Stimulated activated naive CD8-positive, alpha-beta T cell treated with anti-CD3 and anti-CD28 coated beads, Interleukin-15, Interleukin-2, amounts not matched to agents 100 U/mL and 50 U/mL, for 24 hours (primary cell): ENCODE results near the gene MDGA2.

Experiments
- ATAC-seq: fragments of 150-1000 bp; cut with Tn5 transposase; one replicate; pipeline ENCODE4 v1.10.0; 2021
- DNase-seq: peaks from one replicate; pipeline ENCODE4 v3.0.0; 2021

The MDGA2 gene

DNA sequence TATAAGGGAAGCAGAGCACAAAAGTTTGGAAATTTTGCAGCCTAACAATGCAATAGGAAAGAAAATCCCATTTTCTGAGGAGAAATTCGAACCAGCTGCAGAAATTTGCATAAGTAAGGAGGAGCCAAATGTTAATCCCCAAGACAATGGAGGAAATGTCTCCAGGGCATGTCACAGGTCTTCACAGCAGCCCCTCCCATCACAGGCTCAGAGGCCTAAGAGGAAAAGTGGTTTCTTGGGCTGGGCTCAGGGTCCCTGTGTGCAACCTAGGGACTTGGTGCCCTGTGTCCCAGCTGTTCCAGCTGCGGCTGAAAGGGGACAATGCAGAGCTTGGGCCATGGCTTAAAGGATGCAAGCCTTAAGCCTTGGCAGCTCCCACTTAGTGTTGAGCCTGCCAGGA is 190.0 kb downstream of the MDGA2 start:
- ATAC-seq = no peak
- no peak for DNase-seq

- ATAC-seq (no peak), DNase-seq (no peak)
Measured at GRCh38 chr14:47483449-47483848, 192.0 kb downstream of the MDGA2 start.

- DNase-seq (no peak), ATAC-seq (no peak)
Measured at GRCh38 chr14:47471075-47471474, 204.3 kb downstream of the MDGA2 start.

DNA sequence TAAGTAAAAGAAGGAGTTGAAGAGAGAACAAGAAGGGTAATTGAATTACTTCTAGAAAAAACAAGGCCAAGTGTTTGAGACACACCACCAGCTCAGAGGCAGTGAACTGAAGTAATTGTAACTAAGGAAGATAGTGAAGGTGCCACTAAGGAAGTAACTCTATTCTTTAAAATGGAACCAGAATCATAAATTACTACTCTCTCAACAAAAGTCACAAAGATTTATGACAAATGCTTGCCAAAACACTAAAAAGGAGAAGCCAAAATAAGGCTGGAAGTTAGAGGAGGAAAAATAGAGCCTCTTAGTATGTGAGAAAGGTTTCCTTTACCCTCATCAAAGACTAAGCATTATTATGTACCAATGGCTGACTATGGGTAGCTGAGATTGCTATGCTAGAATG is 208.5 kb downstream of the MDGA2 start:
- ATAC-seq (no peak), DNase-seq (no peak)

- no peak for DNase-seq
- ATAC-seq = no peak
Measured at GRCh38 chr14:47454025-47454424, 221.4 kb downstream of the MDGA2 start.

DNA sequence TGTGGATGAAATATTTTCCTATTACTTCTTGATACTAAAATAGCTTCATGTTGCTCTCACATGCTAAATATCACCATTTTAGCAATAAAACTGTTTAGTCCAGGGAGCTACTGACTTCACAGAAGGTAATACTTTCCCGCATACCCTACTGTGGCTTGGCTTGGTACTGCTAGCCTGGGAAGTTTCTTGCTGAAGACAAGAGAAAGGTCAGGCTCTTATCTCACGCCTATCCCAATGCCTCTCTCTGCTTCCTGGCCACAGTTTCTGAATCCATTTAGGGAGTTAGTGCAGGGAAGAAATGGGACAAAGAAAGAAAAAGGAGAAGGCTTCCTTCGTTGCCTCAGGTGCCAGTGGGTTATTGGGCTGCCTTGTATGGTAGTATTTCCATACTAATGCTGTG is 228.3 kb downstream of the MDGA2 start:
- no peak for ATAC-seq
- DNase-seq = no peak

DNA sequence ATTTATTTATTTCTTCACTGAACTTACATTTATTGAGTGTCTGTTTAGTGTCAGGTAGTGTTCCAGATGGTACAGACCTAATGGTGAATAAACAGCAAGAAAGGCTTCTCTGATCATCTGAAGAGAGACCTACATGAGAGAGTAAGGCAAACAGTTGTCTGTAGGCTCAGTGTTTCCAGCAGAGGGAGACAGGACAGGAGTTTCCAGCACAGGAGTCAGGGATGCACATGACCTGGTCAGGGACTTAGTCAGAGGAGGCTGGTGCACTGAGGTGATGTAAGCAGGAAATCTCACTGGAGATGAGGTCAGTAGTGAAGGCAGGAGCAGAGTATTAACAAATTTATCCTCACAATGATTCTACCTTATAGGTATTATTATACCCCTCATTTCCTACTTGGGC is 233.2 kb downstream of the MDGA2 start:
- DNase-seq = no peak
- no peak for ATAC-seq

GRCh38 chr14:47439953-47440352 is 235.5 kb downstream of the MDGA2 start:
- no peak for DNase-seq

GRCh38 chr14:47438650-47439140 is 236.7 kb downstream of the MDGA2 start:
- DNase-seq = no peak

More at GRCh38 chr14:47439953-47440352, 235.5 kb downstream of the MDGA2 start:
- no peak for ATAC-seq

GRCh38 chr14:47435331-47435965 is 240.0 kb downstream of the MDGA2 start:
- no peak for DNase-seq
- no peak for ATAC-seq

More at GRCh38 chr14:47438650-47439140, 236.7 kb downstream of the MDGA2 start:
- no peak for ATAC-seq

DNA sequence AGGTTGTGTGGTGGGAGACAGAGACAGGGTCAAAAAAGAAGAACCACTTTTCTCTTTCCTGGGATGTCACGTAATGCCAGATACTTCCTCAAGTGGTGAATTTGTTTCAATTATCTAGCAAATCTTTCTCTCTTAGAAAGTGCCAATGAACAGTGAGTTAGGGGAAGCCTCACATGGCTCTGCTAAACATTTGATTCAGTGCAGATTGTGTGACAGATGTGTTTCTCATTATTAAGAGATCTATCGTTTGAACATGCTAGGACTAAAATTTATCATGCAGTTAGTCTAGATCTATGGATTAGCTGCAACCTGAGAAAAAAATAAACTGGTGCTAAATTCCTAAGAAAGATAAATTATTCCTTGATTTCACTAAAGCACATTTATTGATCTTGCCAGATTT is 247.8 kb downstream of the MDGA2 start:
- ATAC-seq (no peak), DNase-seq (no peak)

DNA sequence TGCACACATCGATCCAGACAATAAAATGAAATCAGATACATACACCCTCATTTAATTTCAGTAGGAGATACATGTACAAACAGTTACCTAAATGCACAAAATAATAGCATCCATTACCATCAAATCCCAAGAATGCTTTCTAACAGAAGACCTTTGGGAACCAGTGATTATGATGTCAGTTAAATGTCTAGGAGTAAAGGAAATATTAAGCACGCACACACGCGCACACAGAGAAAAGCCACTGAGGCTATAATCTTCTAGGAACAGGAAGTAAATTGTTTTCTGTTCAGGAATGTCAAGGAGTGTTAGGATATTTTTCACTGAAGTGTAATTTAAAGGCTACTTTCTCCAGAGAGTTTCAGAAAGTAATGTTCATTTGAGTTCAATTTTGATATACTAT is 250.1 kb downstream of the MDGA2 start:
- ATAC-seq (no peak), DNase-seq (no peak)

DNA sequence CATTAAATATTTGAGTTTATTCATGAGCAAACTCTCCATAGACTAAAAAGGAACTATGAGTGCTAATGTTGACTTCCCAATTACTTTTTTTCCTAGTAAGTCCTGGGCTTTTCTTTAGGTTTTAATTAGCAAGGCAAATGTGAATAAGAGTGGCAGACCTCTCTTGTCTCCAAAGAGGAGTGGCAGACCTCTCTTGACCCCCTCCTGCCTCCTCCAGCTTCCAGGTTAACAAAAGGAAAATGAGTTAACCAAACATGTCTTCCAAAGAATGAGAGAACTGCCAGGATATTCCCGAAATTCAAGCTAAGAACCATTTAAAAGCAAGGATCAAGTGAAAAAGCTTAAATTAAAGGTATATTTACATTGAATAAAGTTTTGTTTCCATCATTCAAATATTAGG is 253.2 kb downstream of the MDGA2 start:
- ATAC-seq (no peak), DNase-seq (no peak)

DNA sequence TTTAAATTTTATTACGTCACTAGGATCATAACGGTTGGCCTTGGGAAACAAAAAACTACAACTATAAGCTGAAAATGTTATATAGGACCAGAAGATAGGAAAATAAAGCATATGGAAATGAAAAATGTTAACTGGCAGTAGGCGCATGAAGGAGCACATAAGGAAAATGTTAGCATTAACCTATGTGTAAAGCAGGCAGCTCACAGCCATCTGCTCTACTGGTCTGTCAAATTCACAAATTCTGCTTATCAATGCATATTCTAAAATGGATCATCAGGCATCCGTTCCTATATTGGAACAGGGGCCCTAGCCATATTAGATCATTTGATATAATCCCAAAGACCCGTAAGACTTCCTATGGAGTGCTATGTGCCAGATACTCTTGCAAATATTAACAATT is 263.9 kb downstream of the MDGA2 start:
- no peak for DNase-seq
- no peak for ATAC-seq

DNA sequence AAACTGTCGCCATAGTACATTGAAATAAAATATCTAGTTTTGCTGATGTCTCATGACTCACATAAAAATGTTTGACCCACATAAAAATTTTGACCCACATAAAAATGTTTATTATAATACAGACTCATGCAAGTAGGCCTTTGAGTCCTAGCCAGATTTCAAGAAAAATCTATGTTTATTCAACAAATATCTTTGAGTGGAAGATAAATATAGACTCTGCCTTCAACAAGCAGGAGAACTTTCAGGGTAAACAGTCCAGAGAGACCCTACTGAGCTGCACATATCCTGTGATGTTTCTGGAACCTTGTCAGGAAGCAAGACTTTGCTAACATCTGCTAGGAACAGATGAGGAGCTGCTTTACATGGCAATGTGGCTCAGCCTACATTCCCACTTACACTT is 283.1 kb downstream of the MDGA2 start:
- no peak for DNase-seq

GRCh38 chr14:47390831-47391504 is 284.4 kb downstream of the MDGA2 start:
- no peak for DNase-seq
- no peak for ATAC-seq

More for the DNA sequence above, 283.1 kb downstream of the MDGA2 start:
- no peak for ATAC-seq

DNA sequence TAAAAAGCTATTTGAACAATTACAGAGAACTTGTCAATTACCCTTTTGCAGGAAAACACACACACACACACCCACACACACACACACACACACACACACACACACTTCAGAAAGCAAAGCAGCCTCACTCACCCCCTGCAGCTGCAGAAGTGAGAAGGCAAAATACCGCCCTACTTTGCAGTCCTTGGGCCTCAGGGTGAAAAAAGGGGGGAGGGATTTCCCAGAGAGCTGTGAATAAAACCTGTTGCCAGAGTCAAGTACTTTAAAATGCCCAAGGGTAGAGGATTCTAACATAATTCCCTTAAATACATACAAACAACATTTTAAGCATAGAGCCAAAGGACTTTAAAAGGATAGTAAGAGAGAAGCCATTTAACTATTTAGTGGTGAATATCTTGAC is 285.9 kb downstream of the MDGA2 start:
- DNase-seq (no peak), ATAC-seq (no peak)

GRCh38 chr14:47366006-47366405 is 309.4 kb downstream of the MDGA2 start:
- DNase-seq (no peak), ATAC-seq (no peak)

DNA sequence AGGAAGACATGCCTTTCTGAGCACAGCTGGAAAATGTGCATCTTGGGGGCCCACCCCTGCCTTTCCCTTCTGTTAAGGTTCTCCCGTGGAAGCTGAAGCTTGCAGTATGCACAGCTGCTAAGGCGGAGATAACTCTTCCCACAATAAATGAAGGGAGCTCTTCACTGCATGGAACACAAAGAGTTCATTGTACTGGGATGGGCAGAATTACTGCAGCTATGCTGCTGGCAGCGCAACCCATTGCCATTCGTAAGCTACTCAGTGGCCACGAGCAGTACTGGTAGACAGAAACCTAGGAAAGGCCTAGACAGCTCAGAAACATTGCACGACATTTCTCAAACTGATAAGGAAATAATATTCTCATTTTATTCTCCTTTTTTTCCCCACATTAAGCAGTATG is 310.2 kb downstream of the MDGA2 start:
- no peak for ATAC-seq
- no peak for DNase-seq

GRCh38 chr14:47353186-47353585 is 322.2 kb downstream of the MDGA2 start:
- DNase-seq = no peak
- ATAC-seq = no peak

- no peak for DNase-seq
- no peak for ATAC-seq
Measured at GRCh38 chr14:47346849-47347248, 328.6 kb downstream of the MDGA2 start.

DNA sequence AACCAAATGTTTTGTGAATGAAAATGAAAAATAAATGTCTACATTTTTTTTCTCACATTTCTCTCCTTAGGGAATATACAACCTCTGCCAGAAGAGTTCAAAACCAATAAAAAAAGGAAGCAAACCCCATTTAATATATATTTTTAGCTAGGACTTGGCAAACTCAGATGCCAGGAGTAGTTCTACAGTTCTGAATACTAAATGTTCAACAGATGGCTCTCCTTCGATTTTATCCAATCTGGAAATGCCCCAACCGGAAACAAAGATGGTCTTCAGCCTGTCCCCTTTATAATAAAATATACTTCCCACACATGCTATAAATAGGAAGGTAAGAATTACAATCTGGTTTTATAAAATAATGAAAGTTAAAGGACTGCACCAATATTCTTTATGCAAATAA is 330.4 kb downstream of the MDGA2 start:
- ATAC-seq (no peak), DNase-seq (no peak)

- ATAC-seq (no peak), DNase-seq (no peak)
Measured at GRCh38 chr14:47332939-47333338, 342.5 kb downstream of the MDGA2 start.

DNA sequence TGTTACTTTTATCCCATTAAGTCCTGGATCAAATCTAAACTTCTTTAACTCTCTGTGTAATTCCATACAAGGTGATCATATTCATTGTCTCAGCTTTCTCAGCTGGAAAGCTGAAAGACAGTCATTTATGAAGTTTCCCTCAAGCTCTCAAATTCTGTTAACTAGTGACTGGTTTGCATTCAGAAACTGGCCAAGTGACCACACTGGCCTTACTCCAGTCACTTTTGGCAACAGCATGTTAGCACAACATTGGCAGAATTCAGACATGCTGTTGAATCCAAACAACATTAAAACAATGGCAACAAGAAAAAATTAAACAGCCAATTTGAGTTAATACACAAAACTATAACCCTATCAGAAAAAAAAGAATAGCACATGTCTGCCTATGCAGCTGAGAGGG is 343.3 kb downstream of the MDGA2 start:
- ATAC-seq = no peak
- no peak for DNase-seq
